MM.1S (cell line): ENCODE results near the gene CD163.

Experiments
- CTCF ChIP-seq: fragments of 300-600 bp; sonication (generic); IDR thresholded peaks from 2 replicates; pipeline ENCODE4 v1.5.1; 2016; ENCODE audit warnings: antibody characterized with exemption, low read length, mixed read lengths
- EZH2 ChIP-seq: fragments of 300-600 bp; sonication (generic); optimal IDR thresholded peaks from 2 replicates; pipeline ENCODE3; 2017; ENCODE audit warnings: low read depth, mild to moderate bottlenecking, antibody characterized with exemption, low read length, mixed read lengths
- EZH2phosphoT487 ChIP-seq: fragments of 300-600 bp; sonication (generic); IDR thresholded peaks from 2 replicates; pipeline ENCODE4 v1.6.1; 2018; ENCODE audit warnings: antibody characterized with exemption, low read length

- TF ChIP-seq EZH2, result no peak
- TF ChIP-seq CTCF, result no peak
- TF ChIP-seq EZH2phosphoT487, result no peak
These were observed 31.5 kb downstream of the CD163 start for GRCh38 chr12:7472060-7472459.
